NCI-H1417 treated with DMSO at 0.1 percent for 48 hours (cell line): Measurements from ENCODE around the gene ZNF302.
A peak's percentile ranks its signal among the peaks of the same experiment; 100 is the strongest.

Experiments used
- DNase-seq: peaks from one replicate; lab custom pipeline; 2025; lab: John Stamatoyannopoulos, UW

Gene ZNF302

GRCh38 chr19:34732612-34733211 is 55.2 kb downstream of the ZNF302 start:
- DNase-seq, result no peak

- no peak for DNase-seq
Measured at GRCh38 chr19:34733266-34733745, 55.8 kb downstream of the ZNF302 start.

GRCh38 chr19:34733746-34734536 is 56.5 kb downstream of the ZNF302 start, which contains the start of gene ZNF181:
TSS of gene ZNF181 (plus strand) at chr19:34734243. CDS start at chr19:34735038, 795 bp downstream.
- DNase-seq, result peak; percentile 75

GRCh38 chr19:34734537-34735103 is 57.1 kb downstream of the ZNF302 start:
- DNase-seq, result no peak
